K562 (cell line): ENCODE measurements around the gene TNPO3. TPM values are rescaled to one million over a fixed set of nuclear protein-coding genes. Genes with fewer than 3 reads are reported as not detected.

Experiments used
- ATAC-seq: fragments of 200-7000 bp; cut with Tn5 transposase; 3 replicates; pipeline ENCODE4 v1.9.1; 2020; ENCODE audit warnings: moderate library complexity
- BruUV-seq: library from RNA; stranded (reverse); fragments of 400-500 nt; replicated peaks from 2 replicates; lab custom pipeline; 2021; lab: Mats Ljungman, UMichigan
- CTCF ChIA-PET: fragments of 300-600 bp; formaldehyde crosslinking; extraction: SDS; loops from one replicate; lab custom pipeline; 2021; ENCODE audit warnings: low intra/inter-chr PET ratio; lab: Yijun Ruan, JAX
- POLR2A ChIA-PET: fragments of 300-600, 350-650 bp; sonication (Branson Sonifier 250); formaldehyde crosslinking; extraction: SDS; loops from one replicate; lab custom pipeline; 2021; ENCODE audit warnings: antibody characterized with exemption, inconsistent platforms; lab: Yijun Ruan, JAX
- DNase-seq, 4 experiments: peaks; one replicate each; pipeline versions ENCODE4 v3.0.0 to v3.0.0-alpha.2; 2011 to 2018; ENCODE audit warnings: low spot score in 3 of 4, mixed read lengths in 3 of 4; ENCODE audit errors: extremely low read depth in 1 of 4
- FAIRE-seq: peaks from 2 replicates; lab custom pipeline; 2011; peaks lifted over from hg19 to GRCh38; lab: Jason Lieb, UNC
- H2AFZ ChIP-seq: 2 replicates; pipeline ENCODE4 v1.6.0; 2011; ENCODE audit warnings: low read depth, low read length, control low read depth, inconsistent platforms
- H3K27ac ChIP-seq: fragments of 200-600 bp; 3 replicates; pipeline ENCODE4 v1.8.0; 2011; ENCODE audit warnings: low read depth, mild to moderate bottlenecking, control low read depth, inconsistent platforms, low read length, moderate library complexity, mixed read lengths; ENCODE audit errors: extremely low read depth
- H3K27me3 ChIP-seq, 2 experiments: fragments of 300-600 bp in 1 of 2; 2 replicates in 1 of 2; 3 replicates in 1 of 2; pipeline versions ENCODE4 v1.6.0 to v1.8.0; 2011; ENCODE audit warnings: inconsistent platforms in 2 of 2, low read length in 2 of 2, mild to moderate bottlenecking in 1 of 2, mixed read lengths in 1 of 2, moderate library complexity in 1 of 2; ENCODE audit not compliant: control insufficient read depth in 2 of 2, insufficient read depth in 2 of 2
- H3K36me3 ChIP-seq: fragments of 300-600 bp; 3 replicates; pipeline ENCODE4 v1.8.0; 2011; ENCODE audit warnings: mild to moderate bottlenecking, low read length, inconsistent platforms; ENCODE audit not compliant: control insufficient read depth, insufficient read depth
- H3K4me1 ChIP-seq, 2 experiments: fragments of 200-600 bp in 1 of 2; replicated peaks in 1 of 2; 2 replicates in 1 of 2; 3 replicates in 1 of 2; pipeline versions ENCODE4 v1.5.1 to v1.8.0; 2011; ENCODE audit warnings: inconsistent platforms in 2 of 2, low read length in 2 of 2, mild to moderate bottlenecking in 1 of 2, mixed read lengths in 1 of 2, moderate library complexity in 1 of 2; ENCODE audit not compliant: control insufficient read depth in 2 of 2, insufficient read depth in 2 of 2
- H3K4me2 ChIP-seq: 2 replicates; pipeline ENCODE4 v1.6.1; 2011; ENCODE audit warnings: low read length, control low read depth, inconsistent platforms, mixed read lengths; ENCODE audit not compliant: insufficient read depth
- H3K4me3 ChIP-seq: fragments of 200-600 bp; sonication (generic), shearing (Covaris generic); 2 replicates; pipeline ENCODE4 v1.5.1; 2016; ENCODE audit warnings: control low read depth, inconsistent platforms
- H3K79me2 ChIP-seq: fragments of 200-600 bp; 3 replicates; pipeline ENCODE4 v1.8.0; 2011; ENCODE audit warnings: low read length, inconsistent platforms; ENCODE audit not compliant: control insufficient read depth, insufficient read depth
- H3K9ac ChIP-seq, 2 experiments: 2 replicates each; pipeline versions ENCODE4 v1.6.0 to v1.6.1; 2011; ENCODE audit warnings: low read depth in 2 of 2, low read length in 2 of 2, control low read depth in 1 of 2, inconsistent platforms in 1 of 2, mild to moderate bottlenecking in 1 of 2, mixed read lengths in 1 of 2; ENCODE audit not compliant: insufficient read depth in 1 of 2
- H3K9me1 ChIP-seq: one replicate; pipeline ENCODE4 v1.6.0; 2011; ENCODE audit warnings: inconsistent platforms, mild to moderate bottlenecking, low read length, moderate library complexity; ENCODE audit not compliant: control insufficient read depth, insufficient read depth
- H3K9me3 ChIP-seq: replicated peaks from 2 replicates; pipeline ENCODE4 v1.5.1; 2011; ENCODE audit warnings: low read depth, low read length, inconsistent platforms; ENCODE audit not compliant: control insufficient read depth, insufficient read depth
- H4K20me1 ChIP-seq: replicated peaks from 2 replicates; pipeline ENCODE4 v1.6.1; 2011; ENCODE audit warnings: low read length, inconsistent platforms, mixed read lengths; ENCODE audit not compliant: control insufficient read depth, insufficient read depth
- CBX2 ChIP-seq: fragments of 200-600 bp; sonication (generic); IDR thresholded peaks from one replicate; pipeline ENCODE4 v1.6.1; 2012; ENCODE audit warnings: mild to moderate bottlenecking, low read length, inconsistent platforms; ENCODE audit not compliant: insufficient read depth, poor library complexity, severe bottlenecking
- CBX8 ChIP-seq: fragments of 200-600 bp; sonication (generic); IDR thresholded peaks from 2 replicates; pipeline ENCODE4 v1.6.1; 2012; ENCODE audit warnings: borderline replicate concordance, mixed run types, low read depth, mild to moderate bottlenecking, moderate library complexity, mixed read lengths, low read length, control low read depth, inconsistent platforms; ENCODE audit not compliant: poor library complexity, severe bottlenecking; ENCODE audit errors: extremely low read depth
- DACH1 ChIP-seq: fragments of 450-650 bp; IDR thresholded peaks from 2 replicates; pipeline ENCODE4 v1.6.1; 2018; ENCODE audit not compliant: partially characterized antibody
- NFATC3 ChIP-seq: fragments of 450-650 bp; IDR thresholded peaks from 2 replicates; pipeline ENCODE4 v1.6.1; 2017; ENCODE audit warnings: mild to moderate bottlenecking
- NR1H2 ChIP-seq: sonication (generic); formaldehyde crosslinking; IDR thresholded peaks from 2 replicates; pipeline ENCODE4 v1.4.0; 2020; ENCODE audit warnings: mild to moderate bottlenecking, missing genetic modification reagents
- NR2C2 ChIP-seq, 2 experiments: fragments of 200-800 bp in 1 of 2; sonication (Bioruptor generic) in 1 of 2; sonication (generic) in 1 of 2; formaldehyde crosslinking in 1 of 2; IDR thresholded peaks; 2 replicates each; pipeline versions ENCODE4 v1.6.1 to v1.8.0; 2016 to 2022; ENCODE audit warnings: mild to moderate bottlenecking in 1 of 2, missing compliant biosample characterization in 1 of 2, missing genetic modification characterization in 1 of 2, missing genetic modification reagents in 1 of 2
- POLR2B ChIP-seq: fragments of 450-650 bp; IDR thresholded peaks from 2 replicates; pipeline ENCODE4 v1.6.1; 2018; ENCODE audit warnings: low read depth; ENCODE audit not compliant: partially characterized antibody
- RBM17 ChIP-seq: fragments of 200-400 bp; formaldehyde crosslinking; IDR thresholded peaks from 2 replicates; pipeline ENCODE4 v1.6.1; 2017; ENCODE audit warnings: low read depth, mild to moderate bottlenecking, low read length, borderline replicate concordance
- RERE ChIP-seq: sonication (generic); formaldehyde crosslinking; IDR thresholded peaks from 2 replicates; pipeline ENCODE4 v1.8.0; 2023; ENCODE audit warnings: missing genetic modification reagents, mild to moderate bottlenecking, borderline replicate concordance
- SPI1 ChIP-seq: IDR thresholded peaks from 2 replicates; pipeline ENCODE4 v1.6.1; 2011; ENCODE audit warnings: low read depth, low read length, control low read depth, borderline replicate concordance
- TAF15 ChIP-seq: fragments of 200-400 bp; formaldehyde crosslinking; IDR thresholded peaks from 2 replicates; pipeline ENCODE4 v1.6.1; 2017; ENCODE audit warnings: mild to moderate bottlenecking, low read depth, low read length, moderate library complexity
- TRIM28 ChIP-seq: fragments of 450-650 bp; IDR thresholded peaks from 2 replicates; pipeline ENCODE4 v1.6.1; 2017
- ZFP36 ChIP-seq: fragments of 150-350 bp; IDR thresholded peaks from 2 replicates; pipeline ENCODE4 v1.6.1; 2018; ENCODE audit warnings: low read length, low read depth; ENCODE audit not compliant: partially characterized antibody
- ZNF282 ChIP-seq: sonication (generic); formaldehyde crosslinking; IDR thresholded peaks from 2 replicates; pipeline ENCODE4 v1.8.1; 2023; ENCODE audit warnings: missing genetic modification reagents
- ZNF354B ChIP-seq: fragments of 250-450 bp; sonication (Bioruptor Pico); IDR thresholded peaks from 2 replicates; pipeline ENCODE4 v1.4.0; 2020
- ZNF589 ChIP-seq: fragments of 200-800 bp; sonication (Bioruptor generic); IDR thresholded peaks from 2 replicates; pipeline ENCODE4 v1.6.1; 2016; ENCODE audit warnings: low read depth, missing genetic modification characterization, missing compliant biosample characterization
- WGBS: fragments of 100-300 bp; shearing (Covaris generic); methylation state at CpG from one replicate; pipeline ENCODE4 v1.1.6; 2016; ENCODE audit warnings: low coverage, mixed read lengths; ENCODE audit not compliant: insufficient coverage; ENCODE audit errors: missing lambda C conversion rate; 5-methylcytosine and 5-hydroxymethylcytosine counted together
- in situ Hi-C: fragments of 300-500 bp; cut with MboI; formaldehyde crosslinking; loops from 4 replicates; pipeline ENCODE4 v1.15.0; 2018; ENCODE audit warnings: inconsistent platforms, mixed read lengths
- intact Hi-C: fragments of 100-400 bp; cut with micrococcal nuclease; formaldehyde crosslinking; loops from 2 replicates; pipeline ENCODE4 v1.14.2; 2022
- polyA plus RNA-seq, 8 experiments: library from polyadenylated mRNA; depleted of rRNA in 4 of 8; stranded (reverse) in 5 of 8; unstranded in 3 of 8; fragments of >200 nt; fragmentation: Nextera tagmentation in 2 of 8; fragmentation: Illumina TruSeq in 1 of 8; extraction: Ambion mirVana in 2 of 8; extraction: Trizol in 1 of 8; gene quantifications; 2 replicates each; pipeline versions ENCODE4 v1.2.1 to v1.2.3, GENCODE V29; 2011 to 2014; ENCODE audit warnings: inconsistent platforms in 1 of 8, missing spikeins in 1 of 8
- total RNA-seq, 7 experiments: library from RNA; depleted of rRNA in 6 of 7; stranded (reverse); fragments of >200 nt in 6 of 7; fragmentation: Illumina TruSeq in 2 of 7; extraction: Trizol in 2 of 7; gene quantifications; 2 replicates each; pipeline versions ENCODE4 v1.2.1 to v1.2.3, GENCODE V29; 2011 to 2021; ENCODE audit warnings: low replicate concordance in 1 of 7

The TNPO3 gene
- total and polyA plus RNA-seq, 9 of the 15 experiments (the other 6 are each of a cell fraction or from before 2014, with no cell fraction given) = 35.8 to 125 (median 110) TPM

- peaks cover 46 to 66% of the 10 kb centered on the region in 2 experiments for H3K27me3 ChIP-seq
- intact Hi-C loops (loop anchor here (5.0 kb wide), 1 partner anchor 287 kb away; no protein-coding TSS in a partner anchor), in situ Hi-C loops (no loop called here)
- no peaks in the 10 kb centered on the region for H3K4me1 ChIP-seq
- H3K9me1 ChIP-seq = no peaks in the 10 kb centered on the region
- DNase-seq = no peak
- no peaks in the 10 kb centered on the region for H3K79me2 ChIP-seq
- H3K9ac ChIP-seq = no peak overlapping the region
- WGBS = 1% methylated on average over 8 of the region's 8 CpGs
- peak; percentile 32 for FAIRE-seq
- H2AFZ ChIP-seq = no peak overlapping the region
- no peak overlapping the region for H3K27ac ChIP-seq
- H4K20me1 ChIP-seq = no peaks in the 10 kb centered on the region
- no peaks in the 10 kb centered on the region for H3K9me3 ChIP-seq
- no peak overlapping the region for H3K4me3 ChIP-seq
- no TSS peak for BruUV-seq
- H3K36me3 ChIP-seq = no peaks in the 10 kb centered on the region
- ChIA-PET CTCF (no interaction called here), POLR2A (no interaction called here)
- ATAC-seq = no peak
- no peak overlapping the region for H3K4me2 ChIP-seq
- no peak for TF ChIP-seq ZNF354B (CRISPR knock-in tag)
- peak; percentile 26 for TF ChIP-seq ZFP36
- TF ChIP-seq SPI1 = peak; percentile 62; the same call in 1 of the 2 replicates
- TF ChIP-seq TRIM28 = no peak
- peak; percentile 91 for TF ChIP-seq CBX2
- peak; percentile 84 for TF ChIP-seq CBX8
- no peak for TF ChIP-seq NR2C2 (CRISPR knock-in tag; IDR thresholded peaks at IDR 0.05)
- TF ChIP-seq NR2C2 (tag; IDR thresholded peaks at IDR 0.05) = no peak
- TF ChIP-seq ZNF589 (CRISPR knock-in tag) = no peak
- TF ChIP-seq RBM17 = no peak
- TF ChIP-seq RERE = no peak
- no peak for TF ChIP-seq TAF15
- no peak for TF ChIP-seq NR1H2 (CRISPR knock-in tag)
- no peak for TF ChIP-seq DACH1
- TF ChIP-seq NFATC3 = no peak
- no peak for TF ChIP-seq POLR2B
- no peak for TF ChIP-seq ZNF282 (CRISPR knock-in tag)
Observed at GRCh38 chr7:128924707-128925588, 130.0 kb downstream of the TNPO3 start.
